GM21723 (cell line): ENCODE data around the gene OGFOD3.
"Not testable (repeated sequence)": the region's sequence is repeated elsewhere in the genome, so short reads cannot be mapped to it uniquely, and the experiment has no call there.

Experiments used
- ATAC-seq: cut with Tn5 transposase; IDR thresholded peaks from one replicate; pipeline ENCODE4 v1.9.1; 2021; ENCODE audit warnings: mild to moderate bottlenecking, moderate library complexity; ENCODE audit not compliant: unreplicated experiment

The OGFOD3 gene

DNA sequence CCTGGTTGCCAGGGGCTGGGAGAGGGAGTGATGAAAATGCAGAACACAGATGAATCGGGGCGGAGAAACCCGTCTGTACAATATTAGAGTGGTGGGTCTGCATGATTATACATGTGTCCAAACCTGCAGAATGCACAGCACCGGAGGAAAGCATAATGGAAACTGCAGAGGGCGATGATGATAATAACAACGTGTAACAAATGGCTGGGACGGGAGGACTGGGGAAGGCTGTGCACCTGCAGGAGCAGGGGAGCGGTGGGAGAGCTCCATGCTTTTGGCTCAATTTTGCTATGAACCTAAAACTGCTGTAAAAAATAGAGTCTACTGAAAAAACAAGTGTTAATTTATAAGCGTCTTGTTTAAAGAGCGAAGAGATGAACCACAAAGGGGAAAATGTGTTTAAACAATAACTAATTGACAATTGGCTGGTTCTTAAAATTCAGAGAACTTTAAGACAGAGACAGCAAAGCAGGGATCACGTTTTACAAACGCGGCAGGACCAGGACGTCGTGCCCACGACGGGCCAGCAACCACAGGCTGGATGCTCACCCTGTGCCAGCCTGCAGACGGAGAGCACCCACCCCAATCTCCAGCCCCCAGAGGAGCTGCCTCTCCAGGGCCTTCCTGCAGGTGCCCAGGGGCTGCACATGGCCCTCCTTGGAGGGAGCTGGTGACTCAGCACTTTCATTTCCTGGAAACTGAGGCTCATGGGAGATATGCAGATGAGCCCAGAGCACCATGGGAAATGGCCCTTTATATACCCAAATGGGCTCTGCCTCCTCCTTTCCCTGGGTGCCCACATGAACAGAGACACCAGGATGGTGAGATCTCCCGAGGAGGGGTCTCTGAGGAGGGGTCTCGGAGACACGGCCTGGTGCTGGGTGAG is 59.7 kb downstream of the OGFOD3 start, which contains the start of gene TEX19:
Gene TEX19 (plus strand): TSS at position 783 of the 886 bp plus-strand sequence. CDS start 2,904 bp downstream, outside the sequence.
- ATAC-seq: no peak

DNA sequence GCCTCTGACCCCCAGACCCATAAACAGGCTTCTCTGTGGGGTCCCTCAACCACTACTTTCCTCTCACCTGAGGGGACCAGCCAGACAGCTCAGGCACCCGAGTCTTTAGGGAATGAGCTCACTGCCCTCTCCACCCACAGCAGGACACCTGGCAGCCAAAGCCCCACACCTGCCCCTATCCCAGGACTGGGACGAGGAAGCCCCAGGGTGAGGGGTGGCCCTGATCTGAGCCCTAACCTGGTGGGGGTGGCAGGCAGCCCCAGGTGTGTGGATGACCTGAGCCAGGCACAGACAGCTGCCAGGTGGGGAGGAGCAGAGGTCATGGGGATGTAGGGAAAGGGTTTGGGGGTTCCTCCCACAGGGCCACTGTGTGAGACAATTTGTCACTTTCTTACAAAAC is 61.0 kb downstream of the OGFOD3 start:
- no peak for ATAC-seq

DNA sequence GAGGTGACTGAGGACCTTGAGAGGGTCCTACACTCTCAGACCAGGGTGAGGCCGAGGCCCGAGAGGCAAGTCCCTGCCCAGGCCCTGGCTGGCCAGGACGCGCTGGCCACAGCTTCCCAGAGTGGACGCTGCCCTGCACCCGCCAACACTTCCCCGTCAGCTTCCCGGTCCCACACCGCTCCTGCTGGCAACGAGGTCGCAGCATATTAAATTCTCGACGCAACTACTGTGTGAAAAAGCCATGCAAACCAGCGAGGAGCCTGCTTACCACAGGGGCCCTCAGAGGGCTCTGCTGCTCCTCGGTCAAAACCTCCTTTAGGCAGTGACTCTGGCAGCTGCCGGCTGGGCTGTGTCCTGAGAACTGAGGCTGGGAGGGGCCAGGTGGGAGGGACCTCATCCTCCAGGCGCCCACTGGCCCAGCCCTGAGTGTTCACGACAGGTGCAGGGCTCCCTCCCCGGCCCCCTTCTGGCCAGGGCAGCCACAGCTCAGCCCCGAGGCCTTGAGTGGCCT is 61.5 kb downstream of the OGFOD3 start:
- no peak for ATAC-seq

DNA sequence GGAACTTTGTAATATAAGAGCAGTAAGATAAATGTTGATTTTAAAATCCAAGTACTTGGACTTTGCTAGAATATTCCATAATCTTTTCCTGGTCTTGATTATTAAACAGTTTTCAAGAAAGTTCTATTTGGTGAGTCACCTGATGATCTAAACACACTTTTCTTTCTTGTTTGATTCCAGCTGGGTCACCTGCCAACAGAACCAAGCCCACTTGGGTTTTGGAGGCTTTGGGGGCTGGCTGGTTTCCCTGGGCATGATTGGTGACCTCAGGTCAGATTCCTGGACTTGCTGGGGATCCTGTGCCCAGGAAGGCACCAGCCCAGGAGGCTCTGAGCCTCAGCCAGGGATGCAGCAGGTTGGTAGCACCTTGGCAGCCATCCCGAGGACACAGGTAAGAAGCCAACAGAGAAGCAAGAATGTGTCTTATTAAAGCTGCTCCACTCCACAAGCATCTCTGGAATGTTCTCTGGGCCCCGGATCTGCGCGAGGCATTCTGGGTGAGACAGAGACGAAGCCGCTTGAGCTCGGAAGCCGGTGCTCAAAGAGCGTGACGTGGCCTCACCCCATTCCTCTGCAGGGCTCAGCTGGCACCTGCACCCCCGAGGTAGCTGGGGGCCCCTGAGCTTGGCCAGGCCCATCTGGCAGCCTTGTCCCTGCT is 62.5 kb downstream of the OGFOD3 start:
- no peak for ATAC-seq

DNA sequence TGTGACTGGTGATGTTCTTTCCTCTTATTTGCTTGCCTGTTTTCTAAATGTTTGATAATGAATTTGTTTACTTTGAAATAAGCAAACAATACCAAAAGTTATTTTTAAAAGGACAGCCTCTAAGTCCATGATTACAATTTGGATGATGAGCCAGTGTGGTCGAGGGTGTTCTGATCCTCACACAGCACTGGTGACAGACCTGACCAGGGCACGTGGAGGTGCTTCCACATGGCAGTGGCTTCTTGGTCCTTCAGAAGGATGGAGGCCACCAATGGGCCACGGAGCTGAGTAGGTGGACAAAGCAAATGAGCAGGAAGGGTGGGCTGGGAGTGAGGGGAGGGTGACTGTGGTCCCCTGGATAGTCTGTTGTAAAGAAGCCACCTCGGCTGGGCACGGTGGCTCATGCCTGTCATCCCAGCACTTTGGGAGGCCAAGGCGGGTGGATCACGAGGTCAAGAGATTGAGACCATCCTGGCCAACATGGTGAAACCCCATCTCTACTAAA is 63.5 kb downstream of the OGFOD3 start:
- no peak for ATAC-seq

GRCh38 chr17:82353484-82353883 is 64.9 kb downstream of the OGFOD3 start:
- ATAC-seq: no peak

DNA sequence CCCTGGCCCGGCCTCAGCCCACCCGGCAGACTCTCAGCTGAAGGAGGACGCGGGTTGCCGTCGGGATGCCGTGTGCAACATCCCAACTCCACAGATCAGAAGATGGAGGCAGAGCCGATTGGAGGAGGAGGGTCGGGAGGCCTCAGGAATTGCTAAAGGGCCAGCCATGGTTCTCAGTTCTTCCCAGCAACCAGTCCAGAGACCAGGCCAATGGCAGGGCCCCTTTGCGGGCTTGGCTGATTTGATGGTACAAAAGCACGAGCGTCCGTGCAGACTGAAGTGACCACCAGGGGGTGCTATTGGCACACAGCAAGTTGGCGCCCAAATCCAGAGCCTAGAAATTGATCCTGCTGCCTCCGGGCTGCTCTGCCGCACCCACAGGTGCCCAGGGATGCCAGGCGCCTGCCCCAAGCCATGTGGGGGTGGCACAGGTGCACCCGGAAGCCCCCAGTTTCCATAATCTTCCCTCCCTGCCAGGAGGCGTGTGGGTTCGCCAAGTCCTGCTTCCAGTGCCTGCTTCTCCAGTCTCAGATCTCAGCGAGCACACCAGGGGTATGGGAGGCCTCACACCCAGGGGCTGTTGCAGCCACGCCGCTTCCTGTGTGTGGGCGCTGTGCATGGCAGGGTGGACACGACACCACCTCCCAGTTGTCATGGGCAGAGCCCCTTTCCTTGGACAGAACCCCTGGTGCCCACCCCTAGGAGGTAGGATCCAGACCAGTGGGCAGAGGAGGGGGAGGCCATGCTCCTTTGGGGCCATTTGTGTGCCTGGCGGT is 66.5 kb downstream of the OGFOD3 start:
- ATAC-seq: no peak

- peak; percentile 53 for ATAC-seq
Measured at GRCh38 chr17:82351254-82351712, 67.1 kb downstream of the OGFOD3 start.

- ATAC-seq: no peak
Measured at GRCh38 chr17:82350182-82351030, 68.0 kb downstream of the OGFOD3 start.

DNA sequence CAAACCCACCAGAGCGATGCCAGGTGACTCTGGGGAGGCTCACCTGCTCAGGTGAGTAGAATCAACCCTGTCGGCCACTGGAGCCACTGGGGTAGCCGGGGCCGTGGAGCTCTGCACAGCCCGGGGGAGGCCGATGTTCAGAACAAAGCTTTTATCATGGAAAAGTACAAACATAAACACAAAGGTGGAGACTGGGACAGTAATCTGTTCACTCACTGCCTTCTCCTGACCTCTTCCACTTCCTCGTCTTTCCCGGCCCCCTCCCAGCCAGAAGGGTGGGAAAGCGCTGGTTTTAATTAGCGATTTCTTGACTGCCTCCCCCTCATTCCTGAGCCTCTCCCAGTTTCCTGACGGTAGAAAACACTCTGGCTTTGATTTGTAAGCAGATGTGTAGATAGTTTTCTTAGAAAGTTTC is 69.1 kb downstream of the OGFOD3 start:
- ATAC-seq: no peak

DNA sequence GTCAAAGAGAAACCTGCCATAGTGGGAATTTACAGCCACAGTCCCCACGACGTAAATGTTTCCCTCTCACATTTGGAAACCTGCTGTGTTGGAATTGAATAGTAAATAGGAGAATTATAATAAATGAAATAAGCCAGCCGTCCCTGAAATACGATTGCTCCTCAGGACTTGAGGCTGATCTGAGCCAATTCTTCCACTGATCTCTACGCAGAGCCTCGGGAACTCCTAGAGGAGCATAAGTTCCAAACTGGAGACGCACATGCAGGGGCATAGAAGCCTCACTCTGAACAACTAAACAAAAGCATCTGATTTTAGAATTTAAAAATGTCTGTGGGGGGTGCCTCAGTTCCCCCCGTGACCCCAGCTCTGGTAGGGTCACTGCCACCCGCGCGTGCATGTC is 69.5 kb downstream of the OGFOD3 start:
- ATAC-seq: no peak

DNA sequence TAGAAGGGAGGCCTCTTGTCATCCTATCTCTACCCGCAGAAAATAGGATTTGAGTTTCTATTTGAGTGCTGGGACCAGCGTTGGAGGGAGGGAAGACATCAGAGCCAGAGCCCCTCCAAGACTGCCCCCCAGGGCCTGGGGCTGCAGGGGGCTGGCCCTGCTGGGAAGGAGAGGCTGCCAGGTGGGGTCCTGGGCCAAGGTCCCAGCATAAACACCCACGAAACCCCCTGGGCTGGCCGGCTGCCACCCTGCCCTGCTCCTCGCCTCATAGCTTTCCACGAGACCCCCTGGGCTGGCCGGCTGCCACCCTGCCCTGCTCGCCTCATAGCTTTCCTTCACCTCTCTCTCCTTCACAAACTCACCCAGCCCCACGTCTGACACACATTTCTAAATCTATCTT is 70.0 kb downstream of the OGFOD3 start:
- ATAC-seq: no peak

DNA sequence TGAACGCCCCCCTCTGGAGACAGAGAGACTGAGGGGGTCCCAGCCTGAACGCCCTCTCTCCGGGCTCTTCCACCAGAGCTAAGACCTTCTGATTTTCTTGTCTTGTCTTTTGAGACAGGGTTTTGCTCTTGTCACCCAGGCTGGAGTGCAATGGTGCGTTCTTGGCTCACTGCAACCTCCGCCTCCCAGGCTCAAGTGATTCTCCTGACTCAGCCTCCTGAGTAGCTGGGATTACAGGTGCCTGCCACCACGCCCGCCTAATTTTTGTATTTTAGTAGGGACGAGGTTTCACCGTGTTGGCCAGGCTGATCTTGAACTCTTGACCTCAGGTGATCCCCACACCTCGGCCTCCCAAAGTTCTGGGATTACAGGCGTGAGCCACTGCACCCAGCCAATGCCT is 70.4 kb downstream of the OGFOD3 start:
- ATAC-seq: not testable (repeated sequence)

DNA sequence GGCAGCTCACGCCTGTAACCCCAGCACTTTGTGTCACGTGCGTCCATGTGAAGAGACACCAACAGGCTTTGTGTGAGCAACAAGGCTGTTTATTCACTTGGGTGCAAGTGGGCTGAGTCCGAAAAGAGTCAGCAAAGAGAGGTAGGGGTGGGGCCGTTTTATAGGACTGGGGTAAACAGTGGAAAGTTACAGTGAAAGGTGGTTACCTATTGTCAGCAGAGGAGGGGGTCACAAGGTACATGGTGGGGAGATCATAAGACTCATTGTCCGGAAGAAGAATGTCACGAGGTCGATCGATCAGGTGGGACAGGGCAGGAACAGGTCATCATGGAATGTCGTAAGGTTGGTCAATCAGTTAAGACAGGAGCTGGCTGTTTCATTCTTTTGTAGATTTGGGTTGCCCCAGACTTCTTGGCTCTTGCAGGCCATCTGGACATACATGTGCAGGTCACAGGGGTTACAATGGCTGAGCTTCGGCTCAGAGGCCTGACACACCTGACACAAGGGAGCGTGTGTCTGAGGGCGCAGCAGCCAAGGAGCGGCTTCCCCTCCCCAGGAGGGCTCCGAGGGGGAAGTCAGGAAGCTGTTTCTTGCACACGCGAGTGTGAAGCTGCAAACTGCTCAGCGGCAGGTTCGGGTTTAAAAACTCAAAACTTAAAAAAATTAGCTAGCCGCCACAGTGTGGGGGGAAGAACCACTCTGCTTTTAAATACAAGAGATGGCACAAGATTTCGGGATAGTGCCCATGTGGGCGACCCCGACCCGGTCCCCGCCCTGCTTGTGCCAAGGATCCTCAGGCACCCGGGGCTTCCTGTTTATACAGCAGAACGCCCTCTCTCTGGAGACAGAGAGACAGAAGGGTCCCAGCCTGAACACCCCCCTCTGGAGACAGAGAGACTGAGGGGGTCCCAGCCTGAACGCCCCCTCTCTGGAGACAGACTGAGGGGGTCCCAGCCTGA is 71.8 kb downstream of the OGFOD3 start:
- ATAC-seq: no peak

DNA sequence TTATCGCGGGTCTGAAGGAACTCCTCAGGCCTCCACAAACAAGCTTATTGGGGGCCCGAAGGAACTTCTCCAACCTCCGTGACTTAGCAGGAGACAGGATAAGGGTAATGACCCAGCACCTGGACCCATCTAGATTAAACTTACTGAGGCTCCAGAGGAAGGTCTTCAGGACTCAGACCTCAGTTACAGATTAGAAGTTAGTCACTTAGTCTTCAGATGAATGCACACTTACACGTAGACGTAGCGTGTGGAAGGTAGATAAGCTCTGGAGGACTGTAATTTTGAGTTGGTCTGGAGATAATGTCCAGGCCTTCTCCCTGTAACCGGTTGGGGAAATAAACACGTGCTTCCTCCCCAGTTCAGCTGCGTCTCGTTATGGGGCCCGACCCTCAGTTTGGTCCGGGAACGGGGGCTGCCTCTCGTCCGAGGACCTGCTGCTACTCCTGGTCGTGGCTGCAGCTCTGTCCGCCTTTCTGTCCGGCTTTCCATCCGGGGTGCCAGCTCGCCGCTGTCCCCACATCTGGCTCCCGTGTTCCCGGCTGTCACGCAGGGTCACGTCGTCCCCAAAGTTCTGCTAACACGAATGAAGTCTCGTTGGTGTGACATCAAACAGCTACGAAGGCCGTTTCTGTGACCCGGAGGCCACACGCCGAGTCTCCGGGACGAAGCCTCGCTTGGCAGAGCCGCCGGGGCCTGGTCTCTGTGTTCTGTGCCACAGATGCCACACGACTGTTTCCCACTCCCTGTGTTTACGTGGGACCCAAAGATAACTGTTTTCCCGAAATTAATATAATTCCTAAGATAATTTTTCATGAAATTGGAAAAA is 73.0 kb downstream of the OGFOD3 start:
- no peak for ATAC-seq

DNA sequence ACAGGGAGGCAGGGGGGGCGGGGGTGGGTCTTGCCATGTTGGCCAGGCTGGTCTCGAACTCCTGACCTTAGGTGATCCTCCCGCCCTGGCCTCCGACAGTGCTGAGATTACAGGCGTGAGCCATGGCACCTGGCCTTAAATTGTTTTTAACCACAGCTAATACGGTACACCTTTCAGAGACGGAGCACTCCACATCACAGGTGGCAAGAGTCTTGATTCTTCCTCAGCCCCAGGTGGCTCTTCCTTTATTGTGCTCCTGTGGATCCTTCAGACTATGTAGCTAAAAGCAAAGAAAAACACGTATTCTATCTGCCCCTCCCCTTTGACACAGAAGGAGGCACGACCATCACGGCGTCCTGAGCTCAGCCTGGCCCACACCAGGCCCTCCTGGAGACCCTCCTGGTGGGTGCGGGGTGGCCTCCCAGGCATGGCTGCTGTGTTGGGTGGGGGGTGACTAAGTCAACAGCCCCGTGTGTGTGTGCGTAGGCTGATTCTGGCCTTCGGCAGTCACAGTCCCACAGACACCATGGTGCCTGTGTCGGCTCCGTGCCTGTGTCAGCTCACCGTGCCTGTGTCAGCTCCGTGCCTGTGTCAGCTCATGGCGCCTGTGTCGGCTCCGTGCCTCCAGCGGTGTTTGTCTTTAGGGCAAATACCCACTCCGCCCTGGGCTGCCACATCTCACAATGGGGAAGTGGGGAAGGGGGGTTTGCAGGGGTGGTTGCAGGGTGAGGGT is 74.0 kb downstream of the OGFOD3 start:
- ATAC-seq: no peak

DNA sequence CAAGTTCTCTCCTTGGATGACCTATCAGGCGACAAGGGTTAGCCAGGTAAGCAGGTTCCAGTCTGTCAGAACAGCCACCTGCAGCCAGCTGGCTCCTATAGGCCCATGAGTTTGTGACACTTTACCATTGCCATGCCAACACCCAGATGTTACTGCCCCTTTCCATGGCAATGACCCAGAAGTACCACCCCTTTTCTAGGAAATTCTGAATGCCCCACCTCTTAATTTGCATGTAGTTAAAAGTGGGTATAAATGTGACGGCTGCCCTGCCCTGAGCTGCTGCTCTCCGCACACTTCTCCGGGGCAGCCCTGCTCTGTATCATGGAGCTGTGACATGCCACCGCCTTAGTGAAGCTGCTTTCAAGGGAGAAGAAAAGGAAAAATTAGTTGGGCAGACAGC is 74.8 kb downstream of the OGFOD3 start:
- ATAC-seq: no peak
